ENCODE results near the gene CYBA.

- TF ChIP-seq CTCF (IDR thresholded peaks at IDR 0.05) (no peak), POLR2AphosphoS5 (IDR thresholded peaks at IDR 0.05) (no peak)
Observed at GRCh38 chr16:88623858-88624257, 27.0 kb downstream of the CYBA start.

Measured in breast epithelium (tissue), 3 donors.